ENCODE data around the gene VIM. TPM values are rescaled to one million over a fixed set of nuclear protein-coding genes. Genes with fewer than 3 reads are reported as not detected.
A peak's percentile ranks its signal among the peaks of the same experiment; 100 is the strongest.

VIM gene
- total RNA-seq (1,000 to 10,000 TPM; 1,061 to 2,377 (median 1,594) TPM), polyA plus RNA-seq (100 to 1,000 TPM; 510 to 672 (median 660) TPM)
- long read RNA-seq, donor 1, transcript VIM-205 (2 exons, 1,139 nt): minor isoform, 40 of 1,526 reads
- long read RNA-seq, donor 1, transcript VIM-201 (9 exons, 1,868 nt): major isoform, 1,042 of 1,526 reads
- long read RNA-seq, donor 1, partial matches to known transcripts: 324 of 1,526 reads
- long read RNA-seq, donor 1, other reads (novel, unspliced or antisense): 113 of 1,526 reads
- long read RNA-seq, donor 2, transcript VIM-201 (9 exons, 1,868 nt): major isoform, 448 of 716 reads
- long read RNA-seq, donor 2, transcript VIM-205 (2 exons, 1,139 nt): minor isoform, 8 of 716 reads
- long read RNA-seq, donor 2, partial matches to known transcripts: 206 of 716 reads
- long read RNA-seq, donor 2, other reads (novel, unspliced or antisense): 53 of 716 reads

GRCh38 chr10:17228091-17229015, at the start of gene VIM:
Gene VIM, plus strand, starts transcription at chr10:17228241. Its CDS starts 1,182 bp downstream, at chr10:17229423.
- H3K4me3 ChIP-seq: peak within 1 kb of the TSS; percentile 93 to 99 (median 96)
- TF ChIP-seq CTCF (IDR thresholded peaks at IDR 0.05 in 8 of 11, conservative IDR thresholded peaks at IDR 0.05 in 3 of 11) (peak in 2 of 11 experiments; percentile 8 to 31), POLR2AphosphoS5 (IDR thresholded peaks at IDR 0.05) (peak; percentile 79 to 91 (median 86)), POLR2A (IDR thresholded peaks at IDR 0.05) (peak in 1 of 3 donors; percentile 58)
- H3K27ac ChIP-seq: peak within 1 kb of the TSS; percentile 93 to 100 (median 99)
- no peaks in the 10 kb centered on the region for H3K27me3 ChIP-seq (replicated peaks in 1 of 7)
- H3K4me1 ChIP-seq: peaks cover 13 to 60% (median 50%) of the 10 kb centered on the region in 6 donors
- DNase-seq: peak; percentile 95
- intact Hi-C loops (cut with DNase I; ENCODE audit: low total_unique reads): no loop called here
- H3K36me3 ChIP-seq: peaks cover 0 to 31% (median 24%) of the 10 kb centered on the region in 6 donors
- no peaks in the 10 kb centered on the region for H3K9me3 ChIP-seq
- 0 to 1% (median 0%) methylated on average over 66 to 77 of the region's 77 CpGs for WGBS, 5 donors

GRCh38 chr10:17179002-17179401, 49.0 kb upstream of the VIM start:
- TF ChIP-seq POLR2AphosphoS5 (IDR thresholded peaks at IDR 0.05): no peak
- no peak for TF ChIP-seq POLR2A (IDR thresholded peaks at IDR 0.05)
- no peaks in the 10 kb centered on the region for H3K27me3 ChIP-seq (replicated peaks in 1 of 7)
- 71 to 90% (median 78%) methylated on average over 3 of the region's 3 CpGs for WGBS, 5 donors
- no peaks in the 10 kb centered on the region for H3K9me3 ChIP-seq
- no peaks in the 10 kb centered on the region for H3K36me3 ChIP-seq
- H3K27ac ChIP-seq: no peak overlapping the region
- DNase-seq: no peak
- intact Hi-C loops (cut with DNase I; ENCODE audit: low total_unique reads): no loop called here
- H3K4me3 ChIP-seq: no peak overlapping the region
- H3K4me1 ChIP-seq: peaks cover 0 to 25% (median 18%) of the 10 kb centered on the region in 6 donors

- DNase-seq: no peak
- Histone ChIP-seq H3K4me3 (no peak overlapping the region), H3K27me3 (replicated peaks in 1 of 7) (no peaks in the 10 kb centered on the region), H3K9me3 (no peaks in the 10 kb centered on the region), H3K27ac (no peak overlapping the region), H3K36me3 (no peaks in the 10 kb centered on the region), H3K4me1 (peaks cover 0 to 6% (median 2%) of the 10 kb centered on the region in 6 donors)
- intact Hi-C loops (cut with DNase I; ENCODE audit: low total_unique reads): no loop called here
- TF ChIP-seq POLR2AphosphoS5 (IDR thresholded peaks at IDR 0.05): no peak
- TF ChIP-seq POLR2A (IDR thresholded peaks at IDR 0.05): no peak
- no peak for TF ChIP-seq CTCF (IDR thresholded peaks at IDR 0.05 in 8 of 11, conservative IDR thresholded peaks at IDR 0.05 in 3 of 11)
- WGBS, 5 donors: 93 to 95% (median 94%) methylated on average over 5 of the region's 5 CpGs
Observed at GRCh38 chr10:17181110-17181509, 46.9 kb upstream of the VIM start.

- H3K4me3 ChIP-seq: no peak overlapping the region
- H3K4me1 ChIP-seq: peaks cover 0 to 4% (median 0%) of the 10 kb centered on the region in 6 donors
- H3K36me3 ChIP-seq: no peaks in the 10 kb centered on the region
- intact Hi-C loops (cut with DNase I; ENCODE audit: low total_unique reads): no loop called here
- no peak for DNase-seq
- no peak overlapping the region for H3K27ac ChIP-seq
- 82 to 96% (median 87%) methylated on average over 3 of the region's 3 CpGs for WGBS, 5 donors
- TF ChIP-seq CTCF (IDR thresholded peaks at IDR 0.05 in 8 of 11, conservative IDR thresholded peaks at IDR 0.05 in 3 of 11) (no peak), POLR2AphosphoS5 (IDR thresholded peaks at IDR 0.05) (no peak), POLR2A (IDR thresholded peaks at IDR 0.05) (no peak)
- no peaks in the 10 kb centered on the region for H3K27me3 ChIP-seq (replicated peaks in 1 of 7)
- no peaks in the 10 kb centered on the region for H3K9me3 ChIP-seq
Observed at GRCh38 chr10:17181751-17182150, 46.3 kb upstream of the VIM start.
